GM12865 (cell line): ENCODE results near the gene AZU1.
"Not testable (repeated sequence)": the region's sequence is repeated elsewhere in the genome, so short reads cannot be mapped to it uniquely, and the experiment has no call there.

Source experiments
- DNase-seq: peaks from one replicate; pipeline ENCODE4 v3.0.0; 2010; ENCODE audit warnings: low read depth
- H3K4me3 ChIP-seq: 2 replicates; pipeline ENCODE4 v1.5.1; 2011; ENCODE audit warnings: mild to moderate bottlenecking, low read depth, low read length, control low read depth
- CTCF ChIP-seq: IDR thresholded peaks from 2 replicates; pipeline ENCODE4 v1.5.1; 2011; ENCODE audit warnings: low read length, control low read depth, low read depth, inconsistent platforms; ENCODE audit not compliant: insufficient read depth; ENCODE audit errors: missing control alignments

AZU1 gene

GRCh38 chr19:873084-873483 is 45.4 kb downstream of the AZU1 start:
- TF ChIP-seq CTCF, result no peak
- no peak overlapping the region for H3K4me3 ChIP-seq
- DNase-seq, result peak; percentile 94

- DNase-seq, result no peak
- no peak for TF ChIP-seq CTCF
- H3K4me3 ChIP-seq, result no peak overlapping the region
Measured at GRCh38 chr19:873561-874041, 46.0 kb downstream of the AZU1 start.

GRCh38 chr19:875265-875879 is 47.7 kb downstream of the AZU1 start:
- TF ChIP-seq CTCF, result no peak

GRCh38 chr19:876089-876488 is 48.5 kb downstream of the AZU1 start:
- no peak for DNase-seq
- H3K4me3 ChIP-seq, result no peak overlapping the region

More at GRCh38 chr19:875265-875879, 47.7 kb downstream of the AZU1 start:
- H3K4me3 ChIP-seq, result no peak overlapping the region
- DNase-seq, result no peak

GRCh38 chr19:876780-877314 is 49.2 kb downstream of the AZU1 start:
- DNase-seq, result no peak
- no peak overlapping the region for H3K4me3 ChIP-seq
- no peak for TF ChIP-seq CTCF

More at GRCh38 chr19:876089-876488, 48.5 kb downstream of the AZU1 start:
- TF ChIP-seq CTCF, result no peak

- DNase-seq, H3K4me3 ChIP-seq: not testable (repeated sequence)
Measured at GRCh38 chr19:877992-878660, 50.5 kb downstream of the AZU1 start.

- not testable (repeated sequence) for DNase-seq, H3K4me3 ChIP-seq
Measured at GRCh38 chr19:878751-879561, 51.3 kb downstream of the AZU1 start.
